Activated T-cell treated with anti-CD3 and anti-CD28 coated beads for 4 hours (primary cell): ENCODE results near the gene FRMD3.
"Not testable (repeated sequence)": the region's sequence is repeated elsewhere in the genome, so short reads cannot be mapped to it uniquely, and the experiment has no call there.

Source experiments
- DNase-seq: peaks from one replicate; pipeline ENCODE4 v3.0.0-alpha.2; 2020

Gene FRMD3

DNA sequence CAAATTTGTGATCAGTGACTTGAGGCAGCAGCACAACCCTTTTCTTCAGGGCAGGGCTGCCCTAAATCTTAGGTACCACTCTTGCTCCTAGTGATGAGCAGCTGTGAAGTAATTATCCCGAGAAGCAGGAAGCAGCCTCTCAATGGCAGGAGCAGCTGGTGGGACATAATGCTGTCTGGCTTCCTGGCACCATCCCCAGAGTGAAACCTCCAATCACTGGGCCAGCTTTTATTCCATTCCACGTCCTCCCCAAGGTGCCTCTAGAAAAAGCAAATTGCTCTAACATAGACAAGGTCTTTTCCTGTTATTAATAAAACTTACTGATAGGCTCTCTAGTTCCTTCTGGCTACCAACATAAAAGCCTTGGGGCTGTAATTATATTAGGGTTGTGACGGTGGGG lies 154.0 kb downstream of the FRMD3 start:
- no peak for DNase-seq

DNA sequence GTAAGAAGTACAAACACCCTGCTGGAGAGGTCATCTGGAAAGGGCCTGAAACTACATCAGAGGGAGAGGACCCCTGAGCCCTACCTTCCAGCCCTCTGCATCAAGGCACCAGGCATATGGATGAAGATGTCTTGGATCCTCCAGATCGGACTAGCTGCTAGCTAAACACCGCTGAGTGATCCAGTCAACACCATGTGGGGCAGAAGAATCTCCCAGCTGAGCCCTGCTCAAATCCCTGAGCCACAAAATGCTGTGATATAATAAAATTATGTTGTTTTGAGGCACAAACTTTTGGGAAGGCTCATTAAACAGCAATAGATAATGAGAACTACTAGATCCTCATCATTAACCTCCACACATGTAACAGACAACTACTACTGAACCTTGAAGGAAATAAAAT lies 155.2 kb downstream of the FRMD3 start:
- no peak for DNase-seq

DNA sequence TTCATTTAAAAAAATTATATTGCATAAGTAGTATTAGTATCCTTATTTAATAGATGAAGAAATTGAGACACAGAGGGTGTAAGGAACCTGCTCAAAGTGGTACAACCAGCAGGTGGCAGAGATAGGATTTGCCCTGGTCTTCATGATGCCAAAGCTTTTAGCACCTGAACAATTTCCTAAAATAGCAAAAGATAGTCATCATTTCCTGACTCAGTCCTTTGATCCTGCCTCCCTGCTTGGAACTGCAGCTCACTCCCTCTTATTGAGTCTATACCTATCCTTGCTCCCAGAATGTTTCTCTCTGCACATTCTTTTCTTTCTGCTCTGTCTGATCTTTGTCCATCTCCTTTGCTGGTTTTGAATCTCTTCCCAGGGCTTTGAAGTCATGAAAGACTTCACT lies 155.8 kb downstream of the FRMD3 start:
- DNase-seq: no peak

DNA sequence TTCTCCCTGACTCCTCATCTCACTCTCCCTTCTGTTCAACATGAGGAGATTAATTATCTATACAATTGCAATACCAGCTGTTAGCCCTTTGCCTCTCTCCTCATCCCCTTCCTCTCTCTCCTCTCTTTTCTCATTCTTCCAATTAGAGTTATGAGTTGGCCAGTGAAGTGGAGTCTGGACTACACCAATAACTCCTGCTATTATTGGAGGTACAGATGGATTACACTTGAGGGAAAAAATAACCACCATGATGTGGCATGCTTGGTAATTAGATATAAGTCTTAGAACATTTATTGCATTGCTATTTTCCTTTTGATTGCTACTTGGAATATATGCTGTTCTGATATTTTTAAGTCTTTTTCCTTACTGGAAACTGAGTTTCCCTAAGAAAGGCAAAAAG lies 159.2 kb downstream of the FRMD3 start:
- DNase-seq: no peak

DNA sequence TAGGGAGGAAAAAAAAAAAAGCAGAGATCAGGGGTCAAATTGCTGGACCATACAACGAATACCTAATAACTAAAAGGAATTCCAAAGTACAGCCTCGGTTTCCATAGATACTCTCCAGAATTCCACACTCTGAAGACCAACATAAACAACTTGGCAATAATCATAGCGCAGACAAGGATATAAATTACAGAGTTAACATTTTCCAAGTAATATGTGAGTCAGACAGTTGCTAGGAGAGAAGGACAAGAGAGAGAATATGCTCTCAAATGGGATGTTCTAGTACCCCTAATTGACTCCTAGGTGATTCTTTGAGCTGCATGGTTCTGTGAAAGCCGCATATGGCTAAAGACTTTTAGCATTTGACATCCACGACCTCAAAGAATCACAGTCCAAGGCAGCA lies 165.2 kb downstream of the FRMD3 start:
- DNase-seq: no peak

DNA sequence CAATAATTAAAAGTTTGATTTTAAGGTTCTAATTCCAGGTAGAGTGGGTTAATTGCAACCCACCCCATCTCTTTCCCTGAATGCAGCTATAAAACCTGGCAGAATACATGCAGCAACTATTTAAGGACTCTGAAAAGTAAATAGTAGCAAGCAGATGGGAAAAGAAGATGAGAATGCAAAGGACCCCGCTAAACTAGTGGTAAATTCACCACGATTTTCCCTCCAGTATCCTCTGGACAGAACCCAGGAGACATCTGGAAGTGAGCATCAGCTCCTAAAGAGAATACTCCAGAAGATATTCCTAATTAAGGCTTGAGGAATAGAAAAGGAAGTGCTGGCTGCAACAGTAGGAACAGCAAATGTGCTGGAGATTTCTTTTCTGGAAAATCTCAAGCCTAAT lies 170.9 kb downstream of the FRMD3 start:
- no peak for DNase-seq

DNA sequence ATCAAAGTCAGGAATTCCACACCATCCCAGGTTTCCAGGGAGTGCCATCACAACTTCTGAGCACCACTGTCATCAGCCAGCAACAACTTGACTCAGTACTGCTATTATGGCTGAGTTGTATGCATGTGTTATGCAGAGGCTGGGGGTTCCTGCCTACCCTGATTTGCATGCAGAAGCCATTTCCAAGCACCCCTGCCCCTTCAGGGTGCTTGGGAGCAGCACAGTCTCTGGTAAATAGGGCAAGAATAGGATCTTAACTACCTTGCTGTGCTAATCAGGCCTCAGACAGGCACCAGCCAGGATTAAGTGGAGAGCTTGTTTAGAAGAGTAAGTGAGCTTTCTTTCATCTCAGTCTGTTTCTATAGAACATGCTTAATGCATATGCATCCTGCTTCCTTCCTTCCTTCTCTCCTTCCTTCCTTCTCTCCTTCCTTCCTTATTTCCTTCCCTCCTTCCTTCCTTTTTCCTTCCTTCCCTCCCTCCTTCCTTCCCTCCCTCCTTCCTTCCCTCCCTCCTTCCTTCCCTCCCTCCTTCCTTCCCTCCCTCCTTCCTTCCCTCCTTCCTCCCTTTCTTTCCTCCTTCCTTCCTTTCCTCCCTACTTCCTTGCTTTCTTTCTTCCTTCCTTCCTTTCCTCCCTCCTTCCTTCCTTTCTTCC lies 175.7 kb downstream of the FRMD3 start:
- no peak for DNase-seq

DNA sequence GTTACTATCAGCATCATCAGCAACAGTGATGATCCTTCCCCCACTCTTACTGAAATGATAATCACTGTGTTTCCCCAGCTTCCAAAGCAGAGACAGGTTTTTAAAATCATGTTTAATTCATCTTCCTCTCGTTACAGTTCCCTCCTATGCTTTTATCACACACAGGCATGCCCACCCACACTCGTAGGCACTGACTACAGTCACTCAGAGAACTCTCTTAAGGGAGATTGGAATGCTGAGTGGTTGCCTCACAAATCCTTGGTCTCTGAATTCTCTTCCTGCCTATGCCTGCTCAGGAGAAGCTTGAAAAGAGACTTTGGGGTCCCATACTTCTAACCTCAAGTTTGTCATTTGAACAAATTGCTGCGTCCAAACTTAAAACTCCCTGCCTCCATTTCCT lies 179.2 kb downstream of the FRMD3 start:
- DNase-seq: no peak

DNA sequence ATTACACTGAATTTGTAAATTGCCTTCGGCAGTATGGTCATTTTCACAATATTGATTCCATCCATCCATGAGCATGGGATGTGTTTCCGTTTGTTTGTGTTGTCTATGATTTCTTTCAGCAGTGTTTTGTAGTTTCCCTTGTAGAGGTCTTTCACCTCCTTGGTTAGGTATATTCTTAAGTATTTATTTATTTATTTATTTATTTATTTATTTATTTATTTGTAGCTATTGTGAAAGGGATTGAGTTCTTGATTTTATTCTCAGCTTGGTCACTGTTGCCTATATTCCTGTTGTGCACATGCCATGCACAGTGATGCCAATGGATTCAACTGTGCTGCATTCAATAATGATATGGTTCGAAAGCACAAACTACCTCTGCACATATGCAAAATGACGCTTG lies 179.7 kb downstream of the FRMD3 start:
- not testable (repeated sequence) for DNase-seq

DNA sequence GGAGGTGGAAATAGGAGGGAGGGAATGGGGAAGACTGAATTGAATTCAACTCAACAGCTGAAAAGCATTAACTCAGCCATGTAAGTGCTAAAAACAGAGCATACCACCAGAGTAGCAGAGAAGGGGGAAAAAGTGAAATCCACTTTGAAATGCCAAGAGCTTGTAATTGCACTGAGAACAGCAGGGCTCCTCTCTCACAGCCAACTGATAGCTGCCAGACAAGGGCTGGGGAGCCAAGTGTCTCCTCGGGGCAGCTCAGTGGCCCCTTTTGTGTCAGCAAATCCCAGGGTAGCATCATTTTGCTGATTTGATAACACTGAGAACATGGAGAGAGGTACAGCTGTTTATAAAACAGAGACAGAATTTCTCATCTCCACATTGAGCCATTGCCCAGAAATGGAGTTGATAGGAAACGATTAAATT lies 182.5 kb downstream of the FRMD3 start:
- no peak for DNase-seq

DNA sequence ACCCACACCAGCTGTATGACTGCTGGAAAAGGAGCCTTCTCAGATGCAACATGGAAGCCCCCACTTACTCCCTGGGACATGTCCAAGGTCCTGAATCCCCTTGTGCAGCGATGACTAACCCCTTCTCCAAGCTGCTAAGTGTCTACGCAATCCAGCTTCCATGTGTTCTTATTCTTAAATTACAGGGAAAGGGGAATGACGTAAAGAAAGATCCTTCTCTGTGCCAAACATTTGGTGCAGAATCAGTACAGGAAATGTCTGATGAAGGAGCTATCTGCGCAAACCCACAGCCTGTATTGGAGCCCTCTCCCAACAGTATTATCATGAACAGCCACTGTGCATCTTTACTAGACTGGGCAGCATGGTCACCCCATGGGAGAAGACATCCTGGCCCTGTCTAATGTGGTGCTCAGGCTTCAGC lies 183.2 kb downstream of the FRMD3 start:
- DNase-seq: no peak

DNA sequence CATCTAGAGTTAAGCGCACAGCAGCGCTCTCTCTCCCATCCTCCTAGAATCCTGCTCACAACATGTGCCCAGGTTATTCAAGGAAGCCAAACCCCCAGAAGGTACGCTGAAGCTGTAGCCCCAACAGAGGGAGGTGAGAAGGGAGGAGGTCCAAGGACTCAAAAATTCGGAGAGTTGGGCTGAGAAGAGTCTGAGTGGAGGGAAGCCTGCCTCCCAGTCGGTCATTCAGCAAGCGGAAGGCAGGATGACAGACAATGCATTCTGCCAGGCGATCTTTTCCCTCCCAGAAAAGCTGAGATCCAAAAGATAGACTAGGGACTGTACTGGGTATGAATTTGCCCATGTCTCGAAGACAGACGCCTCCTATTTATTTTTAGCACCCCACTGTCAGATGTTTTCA lies 189.2 kb downstream of the FRMD3 start:
- DNase-seq: no peak

DNA sequence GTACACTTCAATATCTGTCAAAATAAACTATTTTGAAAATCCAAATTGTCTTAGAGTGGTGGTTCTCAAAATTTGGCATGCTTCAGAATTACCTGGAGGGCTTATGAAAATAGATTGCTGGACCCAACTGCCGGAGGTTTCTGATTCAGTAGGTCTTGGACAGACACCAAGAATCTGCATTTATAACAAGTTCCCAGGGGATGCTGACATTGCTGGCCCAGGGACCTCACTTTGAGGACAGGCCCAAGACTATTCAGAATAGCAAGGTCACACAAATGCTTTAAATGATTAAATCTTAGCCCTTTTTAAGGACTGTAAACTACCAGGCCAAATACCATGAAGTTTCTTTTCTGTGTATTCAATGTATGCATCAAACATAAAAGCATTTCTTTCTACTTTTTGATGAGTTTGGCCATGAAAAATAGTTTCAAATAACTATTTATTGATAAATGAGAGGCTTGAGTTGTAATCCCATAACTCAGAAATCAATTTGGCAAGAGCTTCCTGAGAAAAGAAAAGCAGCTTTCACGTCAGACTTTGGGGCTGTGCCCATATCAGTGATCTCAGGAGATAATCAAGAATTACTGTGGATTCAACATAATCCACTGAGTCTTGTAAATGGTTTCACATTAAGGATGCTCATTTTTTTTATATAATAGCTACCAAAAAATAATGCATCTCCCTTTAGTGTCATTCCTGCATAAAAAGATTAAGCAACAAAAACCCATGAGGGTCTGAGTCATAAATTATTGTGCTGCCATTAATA lies 191.4 kb downstream of the FRMD3 start:
- no peak for DNase-seq

DNA sequence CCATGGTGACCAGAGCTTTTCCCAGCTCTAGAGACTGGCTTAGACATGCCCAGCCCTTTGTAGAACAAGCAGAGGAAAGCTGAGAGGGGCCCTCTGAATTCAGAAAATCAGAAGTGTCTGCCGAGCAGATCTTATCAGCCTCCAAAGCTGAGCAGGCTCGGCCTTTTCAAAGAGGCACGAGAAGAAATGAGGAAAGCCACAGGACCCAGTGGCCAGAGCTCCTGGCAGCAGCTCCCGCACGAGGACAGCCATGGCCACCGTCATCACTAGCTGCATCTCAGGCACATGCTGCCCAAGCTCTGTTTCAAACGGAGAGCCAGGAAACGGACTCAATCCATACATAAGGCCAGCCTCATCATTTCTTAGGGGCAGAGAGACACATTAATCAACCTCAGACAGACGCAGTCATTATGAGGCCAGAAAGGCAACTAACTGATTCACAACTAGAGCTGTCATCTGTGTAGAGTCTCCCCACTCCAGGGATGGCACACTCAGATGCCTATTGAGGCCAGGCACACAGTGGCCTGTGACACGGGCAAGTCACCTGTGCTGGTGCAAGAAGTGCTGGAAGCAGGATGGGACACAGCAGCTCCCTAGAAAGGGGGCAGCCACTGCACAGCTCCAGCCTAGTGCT lies 194.7 kb downstream of the FRMD3 start:
- no peak for DNase-seq

DNA sequence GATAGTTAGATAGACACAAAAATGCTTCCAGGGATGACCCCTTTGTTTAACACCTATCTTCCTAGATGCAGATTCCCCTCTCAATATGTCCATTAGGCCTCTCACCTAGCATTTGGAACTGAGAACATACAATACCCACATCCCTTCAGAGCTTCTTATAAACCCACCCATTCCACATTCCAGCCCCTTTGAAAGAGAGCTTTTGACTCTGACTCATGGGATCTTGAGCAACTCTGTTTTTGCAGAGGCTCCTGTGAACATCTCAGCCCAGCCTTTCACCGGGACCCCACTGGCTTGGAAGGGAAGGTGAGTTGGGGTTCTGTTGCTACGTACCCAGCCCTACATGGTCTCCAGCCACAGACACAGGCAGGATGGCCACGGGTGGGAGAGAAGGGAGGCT lies 195.5 kb downstream of the FRMD3 start:
- no peak for DNase-seq

DNA sequence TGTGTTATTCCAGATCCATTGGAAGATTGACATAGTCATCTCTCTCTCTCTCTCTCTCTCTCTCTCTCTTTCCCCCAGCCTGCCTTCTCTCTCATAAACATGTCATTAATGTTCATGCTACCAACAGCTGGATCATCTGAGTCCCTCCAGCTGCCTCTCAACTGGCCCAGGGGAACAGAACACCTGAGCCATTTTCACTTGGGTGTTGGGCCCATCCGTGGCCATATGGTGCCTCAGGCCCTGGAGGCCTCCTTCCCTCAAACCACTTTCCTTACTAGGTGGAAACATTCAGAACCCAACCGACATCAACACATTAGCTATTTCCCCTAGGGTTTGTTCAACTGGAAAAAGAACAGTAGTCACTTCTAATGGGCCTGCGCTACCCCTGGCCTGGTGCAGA lies 196.2 kb downstream of the FRMD3 start:
- no peak for DNase-seq

DNA sequence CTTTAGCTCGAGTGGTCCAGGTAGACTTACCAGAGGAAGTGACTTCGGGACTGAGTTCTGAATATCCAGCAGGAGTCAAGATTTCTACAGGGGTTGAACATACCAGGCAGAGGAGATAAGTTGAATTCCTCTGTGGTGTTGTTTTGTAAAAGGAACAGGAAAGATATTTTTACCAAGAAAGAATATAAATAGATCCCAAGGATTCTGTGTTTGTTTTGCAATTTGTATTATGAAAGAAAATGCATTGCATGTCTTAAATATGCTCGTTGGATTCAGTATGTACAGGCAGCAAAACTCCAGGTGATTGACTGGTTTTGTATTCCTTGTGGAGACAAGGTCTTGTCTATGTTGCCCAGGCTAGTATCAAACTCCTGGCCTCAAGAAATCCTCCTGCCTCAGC lies 197.8 kb downstream of the FRMD3 start:
- no peak for DNase-seq

DNA sequence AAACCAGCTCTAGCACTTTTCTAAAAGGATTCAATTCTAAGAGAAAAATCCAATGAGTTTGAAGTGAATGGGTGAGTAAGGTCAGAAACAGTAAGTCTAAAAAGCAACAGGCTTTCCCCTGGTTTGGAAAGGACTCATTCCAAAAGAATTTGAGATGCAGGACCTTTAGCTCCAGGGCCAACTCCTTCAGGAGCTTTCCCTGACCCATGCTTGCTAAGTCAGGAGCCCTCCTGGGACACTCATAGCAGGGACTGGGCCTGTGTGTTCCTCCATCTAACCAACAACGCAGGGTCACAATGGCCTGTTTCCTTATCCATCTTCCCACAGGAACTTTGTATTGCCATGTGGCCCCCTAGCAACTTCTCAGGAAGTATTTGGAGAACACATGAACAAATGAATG lies 198.8 kb downstream of the FRMD3 start:
- DNase-seq: no peak

DNA sequence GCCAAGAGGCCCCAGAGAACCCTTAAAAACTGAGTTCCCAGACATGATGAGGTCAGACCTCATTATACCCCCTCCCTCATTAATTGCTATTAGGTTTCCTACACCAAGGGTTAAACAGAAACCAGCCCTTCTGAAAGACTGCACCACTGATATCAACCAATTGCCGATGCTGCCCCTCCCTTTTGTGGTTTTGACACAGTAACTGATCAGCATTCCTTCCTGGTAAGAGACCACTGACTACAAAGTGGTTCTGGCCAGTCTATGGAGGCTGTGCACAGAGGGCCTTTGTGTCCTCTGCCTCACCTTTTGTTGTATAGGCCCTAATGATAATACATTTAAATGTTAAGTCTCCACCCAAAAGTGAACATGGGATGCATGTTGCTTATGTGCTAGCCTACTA lies 201.5 kb downstream of the FRMD3 start:
- no peak for DNase-seq

DNA sequence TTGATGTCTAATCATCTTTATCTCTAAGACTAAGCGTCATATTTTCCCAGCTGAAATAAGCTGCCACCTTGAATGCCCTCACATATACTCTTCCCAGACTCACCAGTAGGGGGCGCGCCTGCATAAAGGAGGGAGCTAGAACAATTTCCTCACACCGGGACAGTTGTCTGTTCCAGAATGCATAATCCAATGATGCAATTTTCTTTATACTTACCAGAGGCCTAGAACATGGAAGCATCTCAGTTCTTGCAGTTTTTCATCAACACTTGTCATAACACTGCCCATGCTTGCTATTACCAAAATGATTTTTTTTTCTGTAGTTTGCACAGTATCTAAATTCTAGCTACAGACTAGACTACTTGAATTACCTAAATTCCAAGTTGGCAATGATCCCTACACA lies 203.9 kb downstream of the FRMD3 start:
- DNase-seq: peak; percentile 50

DNA sequence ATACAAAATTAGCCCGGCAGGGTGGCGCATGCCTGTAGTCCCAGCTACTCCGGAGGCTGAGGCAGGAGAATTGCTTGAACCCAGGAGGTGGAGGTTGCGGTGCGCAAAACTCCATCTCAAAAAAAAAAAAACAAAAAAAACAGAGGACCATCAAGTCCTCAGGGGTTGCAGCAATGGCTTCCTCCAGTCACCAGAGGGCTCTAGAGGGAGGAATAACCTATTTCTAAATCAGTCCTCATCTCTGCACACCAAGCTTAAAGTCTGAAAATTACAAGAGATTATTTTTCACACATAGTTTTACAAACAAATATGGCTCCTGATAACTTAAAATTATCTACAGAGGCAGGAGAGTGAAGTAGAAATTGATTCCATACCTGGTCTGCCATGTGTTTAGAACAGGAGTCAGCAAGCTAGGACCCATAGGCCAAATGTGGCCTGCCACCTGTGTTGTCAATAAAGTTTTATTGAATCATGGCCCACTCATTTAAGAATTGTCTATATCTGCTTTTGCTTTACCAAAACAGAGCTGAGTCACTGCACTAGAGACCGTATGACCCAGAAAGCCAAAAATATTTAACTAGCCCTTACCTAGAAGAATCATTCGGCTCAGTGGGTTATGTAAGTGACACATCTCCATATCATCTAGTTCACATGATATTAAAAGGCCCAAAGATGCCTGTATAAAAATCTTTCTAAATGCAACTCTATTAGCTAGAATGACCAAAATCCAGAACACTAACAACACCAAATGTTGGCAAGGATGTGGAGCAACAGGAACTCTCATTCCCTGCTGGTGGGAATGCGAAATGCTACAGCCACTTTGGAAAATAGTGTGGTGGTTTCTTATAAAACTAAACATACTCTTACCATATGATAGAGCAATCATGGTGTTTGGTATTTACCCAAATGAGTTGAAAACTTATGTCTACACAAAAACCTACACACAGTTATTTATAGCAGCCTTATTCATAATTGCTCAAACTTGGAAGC lies 207.7 kb downstream of the FRMD3 start:
- no peak for DNase-seq

DNA sequence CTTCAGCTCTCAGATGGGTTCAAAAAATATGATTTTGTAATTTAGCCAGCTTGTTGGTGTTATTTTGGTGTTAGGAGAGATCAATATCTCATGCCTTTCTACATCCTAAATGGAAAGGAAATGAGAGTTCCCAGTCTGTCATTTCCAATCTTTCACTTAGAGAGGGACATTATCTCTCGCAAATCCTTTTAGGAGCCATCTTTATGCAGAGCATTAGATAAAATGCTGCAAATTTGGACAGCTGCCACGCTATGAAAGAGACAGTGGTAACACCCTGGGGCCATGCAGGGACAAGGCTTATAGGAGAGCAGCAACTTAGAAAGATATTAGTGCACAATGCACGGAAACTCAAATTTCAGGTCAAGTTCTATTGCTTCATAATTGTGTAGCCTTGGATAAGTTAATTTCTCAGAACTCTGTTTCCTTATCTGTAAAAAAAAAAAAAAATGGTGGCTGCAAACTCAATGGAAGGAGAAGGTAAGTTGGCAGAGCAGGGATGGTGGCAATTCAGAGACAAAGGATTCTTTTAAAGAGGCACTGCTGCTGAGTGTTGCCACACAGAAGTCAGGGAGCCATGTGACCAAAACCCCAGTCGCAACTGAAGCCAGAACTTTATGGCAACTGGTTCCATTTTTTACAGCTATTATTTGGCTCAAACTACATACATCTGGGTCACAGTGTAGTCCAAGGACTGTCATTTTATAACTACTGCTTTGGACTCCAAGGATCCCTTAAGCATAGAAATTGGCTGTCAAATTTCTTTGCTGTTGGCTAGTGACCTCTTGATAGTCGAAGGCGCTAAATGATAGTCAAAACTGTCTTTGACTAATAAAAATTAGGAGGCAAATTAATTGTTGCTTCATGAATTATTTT lies 210.2 kb downstream of the FRMD3 start:
- DNase-seq: no peak
